AG04450 (cell line): ENCODE measurements around the gene GUCY1B1. TPM values are rescaled to one million over a fixed set of nuclear protein-coding genes. Genes with fewer than 3 reads are reported as not detected.

Experiments used
- CTCF ChIA-PET: fragments of 300-600, 350-600 bp; formaldehyde crosslinking; extraction: SDS; loops from one replicate; lab custom pipeline; 2022; ENCODE audit warnings: antibody characterized with exemption, inconsistent platforms; lab: Charles Lee
- POLR2A ChIA-PET: fragments of 350-600 bp; formaldehyde crosslinking; extraction: SDS; loops from one replicate; lab custom pipeline; 2021; ENCODE audit warnings: antibody characterized with exemption, inconsistent platforms; lab: Yijun Ruan, JAX
- DNase-seq: peaks from one replicate; pipeline ENCODE4 v3.0.0-alpha.2; 2011; ENCODE audit warnings: low read depth, low spot score
- H3K27ac ChIP-seq: one replicate; pipeline ENCODE4 v1.5.1; 2012; ENCODE audit warnings: low read depth, low read length, control low read depth
- H3K27me3 ChIP-seq: one replicate; pipeline ENCODE4 v1.6.0; 2012; ENCODE audit warnings: low read length; ENCODE audit not compliant: control insufficient read depth, insufficient read depth
- H3K4me3 ChIP-seq: 2 replicates; pipeline ENCODE4 v1.5.1; 2011; ENCODE audit warnings: mild to moderate bottlenecking, low read depth, low read length, control low read depth
- H3K9me3 ChIP-seq: 2 replicates; pipeline ENCODE4 v1.5.1; 2012; ENCODE audit warnings: low read length; ENCODE audit not compliant: control insufficient read depth, insufficient read depth
- CTCF ChIP-seq: IDR thresholded peaks from 2 replicates; pipeline ENCODE4 v1.5.1; 2011; ENCODE audit warnings: low read depth, low read length, control low read depth, inconsistent platforms
- polyA plus RNA-seq: library from polyadenylated mRNA; depleted of rRNA; stranded (reverse); fragments of >200 nt; gene quantifications from 2 replicates; pipeline ENCODE4 v1.2.3, GENCODE V29; 2011

Gene GUCY1B1
- polyA plus RNA-seq, 1 experiment: 25.0 TPM

DNA sequence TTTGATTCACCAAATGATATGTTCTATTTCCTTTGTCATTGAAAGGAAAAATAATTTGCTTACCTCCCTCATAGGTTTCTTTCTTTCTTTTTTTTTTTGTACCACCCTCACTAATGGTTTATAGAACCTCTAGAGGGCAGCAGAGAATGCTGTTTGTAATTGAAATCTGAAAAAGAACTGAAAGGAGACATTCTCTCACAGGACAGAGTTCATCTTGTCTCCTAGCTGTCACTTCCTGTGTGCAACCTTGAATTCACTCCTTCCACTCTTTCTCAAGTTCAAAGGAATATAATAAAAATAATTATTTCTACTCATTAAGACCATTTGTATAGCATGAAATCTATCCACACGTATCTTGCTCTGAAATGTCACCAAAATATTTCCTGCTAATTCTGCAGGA is 51.0 kb downstream of the GUCY1B1 start:
- no peak overlapping the region for H3K4me3 ChIP-seq
- H3K27ac ChIP-seq: no peak overlapping the region
- ChIA-PET POLR2A (interaction anchor here (1.6 kb wide), 1 partner anchor 144 kb away, joined by 9 read pairs; the partner anchor contains the start of gene CTSO), CTCF (interaction anchor here (0.6 to 6.1 kb wide), 19 partner anchors 9 to 435 kb away, joined by 3 to 173 read pairs (median 5); partner anchors contain the start of gene CTSO)
- TF ChIP-seq CTCF: peak; percentile 74
- no peaks in the 10 kb centered on the region for H3K27me3 ChIP-seq
- DNase-seq: peak; percentile 70
- H3K9me3 ChIP-seq: no peaks in the 10 kb centered on the region

- TF ChIP-seq CTCF: no peak
- Histone ChIP-seq H3K4me3 (no peak overlapping the region), H3K27ac (no peak overlapping the region), H3K9me3 (no peaks in the 10 kb centered on the region), H3K27me3 (no peaks in the 10 kb centered on the region)
- ChIA-PET POLR2A (no interaction called here), CTCF (interaction anchor here (0.8 to 6.1 kb wide), 14 partner anchors 8 to 407 kb away, joined by 3 to 173 read pairs (median 5); partner anchors contain the start of gene CTSO)
- no peak for DNase-seq
Measured at GRCh38 chr4:155811083-155811482, 52.3 kb downstream of the GUCY1B1 start.

- DNase-seq: no peak
- POLR2A ChIA-PET: no interaction called here
- Histone ChIP-seq H3K27me3 (no peaks in the 10 kb centered on the region), H3K4me3 (no peak overlapping the region), H3K27ac (no peak overlapping the region), H3K9me3 (no peaks in the 10 kb centered on the region)
- TF ChIP-seq CTCF: no peak
- CTCF ChIA-PET: interaction anchor here (0.6 to 2.2 kb wide), 7 partner anchors 8 to 415 kb away, joined by 3 to 8 read pairs (median 3); no protein-coding TSS in a partner anchor
Measured at GRCh38 chr4:155818639-155819038, 59.8 kb downstream of the GUCY1B1 start.

- no peaks in the 10 kb centered on the region for H3K27me3 ChIP-seq
- CTCF ChIA-PET: interaction anchor here (0.6 to 2.2 kb wide), 7 partner anchors 9 to 415 kb away, joined by 3 to 8 read pairs (median 3); no protein-coding TSS in a partner anchor
- TF ChIP-seq CTCF: no peak
- POLR2A ChIA-PET: no interaction called here
- no peak overlapping the region for H3K27ac ChIP-seq
- H3K4me3 ChIP-seq: no peak overlapping the region
- H3K9me3 ChIP-seq: no peaks in the 10 kb centered on the region
- DNase-seq: no peak
Measured at GRCh38 chr4:155819066-155819465, 60.2 kb downstream of the GUCY1B1 start.

GRCh38 chr4:155820887-155821518 is 62.2 kb downstream of the GUCY1B1 start:
- ChIA-PET POLR2A (no interaction called here), CTCF (interaction anchor here (1.0 to 1.4 kb wide), 2 partner anchors 11 to 133 kb away, joined by 5 to 6 read pairs; partner anchors contain the start of gene CTSO)
- TF ChIP-seq CTCF: no peak
- no peaks in the 10 kb centered on the region for H3K9me3 ChIP-seq
- no peak overlapping the region for H3K4me3 ChIP-seq
- no peak for DNase-seq
- no peaks in the 10 kb centered on the region for H3K27me3 ChIP-seq
- H3K27ac ChIP-seq: no peak overlapping the region
